T-helper 1 cell treated with Interleukin-12 subunit alpha and Interleukin-12 subunit beta and Interleukin-4 antibody, amounts not matched to agents 30 μg/mL and 1 μg/mL, for 36 hours (primary cell): ENCODE data around the gene SLC22A23.

Source experiments
- H3K27ac Mint-ChIP-seq: one replicate; pipeline ENCODE4 v1.8.0; 2021; ENCODE audit warnings: mild to moderate bottlenecking, mixed read lengths
- H3K27me3 Mint-ChIP-seq: one replicate; pipeline ENCODE4 v1.8.0; 2021; ENCODE audit warnings: low read depth, mixed read lengths
- H3K36me3 Mint-ChIP-seq: one replicate; pipeline ENCODE4 v1.8.0; 2021; ENCODE audit warnings: low read depth, mixed read lengths
- H3K4me1 Mint-ChIP-seq: one replicate; pipeline ENCODE4 v1.8.0; 2021; ENCODE audit warnings: low read depth, mixed read lengths
- H3K4me3 Mint-ChIP-seq: one replicate; pipeline ENCODE4 v1.8.0; 2021; ENCODE audit warnings: mild to moderate bottlenecking, moderate library complexity, mixed read lengths
- H3K9me3 Mint-ChIP-seq: one replicate; pipeline ENCODE4 v1.8.0; 2021; ENCODE audit warnings: mixed read lengths

Gene SLC22A23

DNA sequence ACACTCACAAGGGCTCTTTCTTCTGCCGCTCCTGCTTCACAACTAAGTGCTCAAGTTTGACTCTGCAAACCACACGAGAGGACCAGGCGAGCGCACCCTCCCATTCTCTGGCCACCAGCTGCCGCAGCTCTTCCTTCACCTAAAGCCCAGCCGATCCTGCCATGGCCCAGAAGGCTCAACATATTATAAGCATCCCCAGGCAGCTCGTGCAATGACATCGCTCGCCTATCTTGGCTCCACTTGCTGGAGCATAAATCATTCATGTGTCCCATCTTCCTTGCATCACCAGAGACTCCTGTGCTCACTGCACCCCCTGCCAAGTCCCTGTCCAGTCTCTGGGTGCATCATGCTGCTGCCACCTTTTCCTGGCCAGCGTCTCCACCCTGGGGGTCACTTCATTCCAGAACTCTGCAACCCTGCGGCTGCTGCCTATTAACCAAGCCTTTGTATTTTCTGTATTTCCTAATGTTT is 139.1 kb downstream of the SLC22A23 start:
- Mint-ChIP-seq H3K4me1 (peaks cover 13% of the 10 kb centered on the region), H3K9me3 (no peaks in the 10 kb centered on the region), H3K27me3 (peaks cover 28% of the 10 kb centered on the region), H3K27ac (no peak overlapping the region), H3K4me3 (no peak overlapping the region), H3K36me3 (no peaks in the 10 kb centered on the region)

DNA sequence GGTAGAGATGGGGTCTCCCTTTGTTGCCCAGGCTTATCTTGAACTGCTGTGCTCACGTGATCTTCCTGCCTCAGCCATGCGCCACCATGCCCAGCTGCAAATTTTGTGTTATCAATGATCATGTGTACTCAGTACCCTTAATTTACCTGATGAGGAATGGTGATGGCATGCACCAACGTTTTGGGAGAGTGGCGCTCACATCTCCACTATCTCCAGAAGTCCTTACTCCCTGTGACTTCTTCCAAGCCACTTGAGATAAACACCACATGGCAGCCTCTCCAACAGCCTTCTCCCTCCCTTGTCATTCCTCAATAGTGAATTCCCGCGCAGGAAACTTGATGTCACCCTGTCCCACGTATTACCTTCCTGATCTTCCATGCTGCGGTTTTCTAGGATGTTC is 140.0 kb downstream of the SLC22A23 start:
- H3K4me1 Mint-ChIP-seq, result peaks cover 13% of the 10 kb centered on the region
- H3K27me3 Mint-ChIP-seq, result peaks cover 28% of the 10 kb centered on the region
- H3K36me3 Mint-ChIP-seq, result no peaks in the 10 kb centered on the region
- H3K4me3 Mint-ChIP-seq, result no peak overlapping the region
- no peaks in the 10 kb centered on the region for H3K9me3 Mint-ChIP-seq
- no peak overlapping the region for H3K27ac Mint-ChIP-seq

DNA sequence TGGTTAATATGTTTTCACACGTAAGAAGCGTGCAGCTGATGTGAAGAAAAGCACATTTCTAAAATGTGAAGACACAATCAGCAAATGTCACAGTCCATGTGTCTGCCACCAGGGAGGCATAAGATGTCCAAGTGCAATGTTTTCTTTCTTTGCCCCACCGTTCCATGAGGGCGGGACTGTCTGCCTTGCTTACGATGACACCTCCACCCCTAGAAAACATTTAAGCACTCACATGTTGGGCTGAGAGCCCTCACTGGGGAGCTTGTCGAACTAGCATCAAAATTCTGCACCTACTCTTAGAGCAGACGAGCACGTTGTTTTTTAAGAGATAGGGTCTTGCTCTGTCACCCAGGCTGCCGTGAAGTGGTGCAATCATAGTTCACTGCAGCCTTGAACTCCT is 140.5 kb downstream of the SLC22A23 start:
- H3K27ac Mint-ChIP-seq, result no peak overlapping the region
- H3K4me3 Mint-ChIP-seq, result no peak overlapping the region
- H3K4me1 Mint-ChIP-seq, result peaks cover 13% of the 10 kb centered on the region
- peaks cover 28% of the 10 kb centered on the region for H3K27me3 Mint-ChIP-seq
- no peaks in the 10 kb centered on the region for H3K9me3 Mint-ChIP-seq
- H3K36me3 Mint-ChIP-seq, result no peaks in the 10 kb centered on the region

GRCh38 chr6:3315841-3316240 is 141.0 kb downstream of the SLC22A23 start:
- Mint-ChIP-seq H3K27ac (no peak overlapping the region), H3K4me1 (peaks cover 13% of the 10 kb centered on the region), H3K9me3 (no peaks in the 10 kb centered on the region), H3K27me3 (peaks cover 28% of the 10 kb centered on the region), H3K4me3 (no peak overlapping the region), H3K36me3 (no peaks in the 10 kb centered on the region)

DNA sequence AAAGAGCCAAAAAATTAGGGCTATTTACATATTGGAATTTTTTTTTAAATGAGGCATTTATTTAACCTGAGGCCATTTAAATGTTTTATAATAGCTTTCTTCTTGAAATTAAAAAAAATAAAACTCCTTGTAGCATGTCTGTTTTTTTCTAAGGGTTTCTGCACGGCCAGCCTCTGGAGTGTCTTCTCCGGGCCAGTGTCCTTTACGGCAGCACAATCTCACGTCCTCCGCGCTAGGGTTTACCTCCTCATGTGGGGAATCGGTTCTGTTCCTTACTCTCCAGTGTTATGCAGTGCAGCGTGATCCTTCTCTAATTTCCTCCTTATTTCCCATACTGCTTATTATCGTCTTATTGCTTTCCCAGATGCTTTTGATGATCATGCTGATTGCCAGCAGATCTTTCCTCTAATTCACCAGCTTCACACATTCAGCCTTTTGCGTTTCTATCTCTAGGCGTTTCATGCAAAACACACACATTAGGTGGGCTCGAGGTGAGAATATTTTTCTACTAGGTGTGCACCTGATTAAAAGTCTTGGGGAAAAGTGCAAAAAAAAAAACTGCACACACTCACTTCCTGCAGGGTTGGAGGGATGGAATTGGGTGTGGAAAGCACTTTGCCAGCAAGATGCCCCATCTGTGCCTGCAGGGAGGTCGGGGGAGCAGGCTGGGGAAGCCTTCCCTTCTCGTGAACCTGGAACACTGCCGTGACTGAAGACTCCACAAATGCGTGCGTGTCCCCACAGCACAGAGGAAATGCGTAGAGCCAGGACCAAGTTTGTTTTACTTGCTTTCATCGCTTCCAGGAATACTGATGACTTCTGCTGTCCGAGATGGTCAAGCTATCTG is 142.0 kb downstream of the SLC22A23 start:
- H3K27ac Mint-ChIP-seq, result no peak overlapping the region
- H3K9me3 Mint-ChIP-seq, result no peaks in the 10 kb centered on the region
- peaks cover 27% of the 10 kb centered on the region for H3K27me3 Mint-ChIP-seq
- no peaks in the 10 kb centered on the region for H3K36me3 Mint-ChIP-seq
- H3K4me1 Mint-ChIP-seq, result peaks cover 13% of the 10 kb centered on the region
- no peak overlapping the region for H3K4me3 Mint-ChIP-seq

DNA sequence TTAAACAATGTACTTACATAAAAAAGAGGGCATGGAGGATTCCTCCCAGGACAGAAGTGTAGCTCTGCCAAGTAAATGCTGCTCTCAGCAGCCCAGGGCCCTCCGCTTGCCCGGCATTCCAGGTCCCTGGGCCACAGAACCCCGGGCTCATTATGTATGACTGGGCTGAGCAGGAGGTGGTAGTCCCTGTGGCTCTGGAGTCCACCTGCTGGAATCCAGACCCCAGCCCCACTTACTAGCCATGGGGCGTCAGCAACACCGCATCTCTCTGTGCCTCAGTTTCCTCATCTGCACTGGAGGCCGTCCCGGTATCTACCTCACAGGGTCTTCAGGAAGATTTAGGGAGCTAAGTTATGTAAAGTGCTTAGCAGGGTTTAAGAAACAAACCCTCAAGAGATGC is 142.7 kb downstream of the SLC22A23 start:
- H3K4me3 Mint-ChIP-seq, result no peak overlapping the region
- H3K27ac Mint-ChIP-seq, result no peak overlapping the region

DNA sequence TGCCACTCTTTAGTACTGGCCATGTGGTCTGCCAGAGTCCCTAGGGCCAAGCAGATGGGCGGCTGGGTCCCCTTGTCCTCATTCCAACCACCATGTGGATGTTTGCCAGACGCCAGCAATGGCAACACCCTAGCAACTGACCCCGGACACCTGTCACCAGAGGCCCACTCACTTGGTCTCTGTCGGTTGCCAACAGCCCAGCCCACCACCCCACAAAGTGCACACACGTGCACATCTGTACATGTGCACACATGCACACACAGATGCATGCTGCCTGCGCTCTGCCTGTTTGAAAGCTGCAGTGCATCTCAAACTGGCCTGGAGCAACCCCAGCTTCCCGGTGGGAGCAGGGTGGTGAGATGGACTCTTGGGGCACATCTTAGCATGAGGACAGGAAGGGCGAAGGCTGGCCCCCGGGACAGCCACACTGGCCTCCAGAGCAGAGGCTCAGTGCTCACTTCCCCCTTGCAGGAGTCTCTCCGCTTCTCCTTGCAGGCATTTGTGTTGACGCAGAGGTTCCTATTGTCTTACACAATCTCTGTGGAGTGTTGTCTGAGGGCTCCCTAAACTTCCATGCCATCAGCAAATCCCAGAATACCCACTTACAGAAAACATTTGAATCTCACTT is 144.1 kb downstream of the SLC22A23 start:
- Mint-ChIP-seq H3K4me3 (no peak overlapping the region), H3K36me3 (no peaks in the 10 kb centered on the region), H3K4me1 (peaks cover 1% of the 10 kb centered on the region), H3K27ac (no peak overlapping the region), H3K27me3 (peaks cover 7% of the 10 kb centered on the region), H3K9me3 (no peaks in the 10 kb centered on the region)

More for the DNA sequence above, 142.7 kb downstream of the SLC22A23 start:
- peaks cover 13% of the 10 kb centered on the region for H3K4me1 Mint-ChIP-seq
- H3K9me3 Mint-ChIP-seq, result no peaks in the 10 kb centered on the region
- H3K27me3 Mint-ChIP-seq, result peaks cover 21% of the 10 kb centered on the region
- H3K36me3 Mint-ChIP-seq, result no peaks in the 10 kb centered on the region

GRCh38 chr6:3311826-3312225 is 145.0 kb downstream of the SLC22A23 start:
- no peak overlapping the region for H3K27ac Mint-ChIP-seq
- H3K9me3 Mint-ChIP-seq, result no peaks in the 10 kb centered on the region
- H3K4me3 Mint-ChIP-seq, result no peak overlapping the region
- no peaks in the 10 kb centered on the region for H3K36me3 Mint-ChIP-seq
- no peaks in the 10 kb centered on the region for H3K4me1 Mint-ChIP-seq
- H3K27me3 Mint-ChIP-seq, result no peaks in the 10 kb centered on the region

GRCh38 chr6:3310703-3311102 is 146.1 kb downstream of the SLC22A23 start:
- Mint-ChIP-seq H3K27ac (no peak overlapping the region), H3K36me3 (no peaks in the 10 kb centered on the region), H3K4me3 (no peak overlapping the region), H3K9me3 (no peaks in the 10 kb centered on the region), H3K27me3 (no peaks in the 10 kb centered on the region), H3K4me1 (no peaks in the 10 kb centered on the region)

DNA sequence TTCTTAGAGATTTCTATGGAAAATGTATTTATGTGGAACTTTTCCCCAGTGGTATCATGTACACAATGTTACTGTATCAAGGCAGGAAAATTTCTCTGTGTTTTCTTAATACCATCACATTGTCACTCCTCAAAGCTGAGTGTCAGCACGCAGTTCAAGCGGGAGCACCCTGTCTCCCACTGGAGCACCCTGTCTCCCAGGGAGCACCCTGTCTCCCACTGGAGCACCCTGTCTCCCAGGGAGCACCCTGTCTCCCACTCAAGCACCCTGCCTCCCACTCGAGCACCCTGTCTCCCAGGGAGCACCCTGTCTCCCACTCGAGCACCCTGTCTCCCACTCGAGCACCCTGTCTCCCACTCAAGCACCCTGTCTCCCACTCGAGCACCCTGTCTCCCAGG is 146.8 kb downstream of the SLC22A23 start:
- Mint-ChIP-seq H3K4me1 (no peaks in the 10 kb centered on the region), H3K36me3 (no peaks in the 10 kb centered on the region), H3K27me3 (no peaks in the 10 kb centered on the region), H3K4me3 (no peak overlapping the region), H3K9me3 (peaks cover 3% of the 10 kb centered on the region), H3K27ac (no peak overlapping the region)

DNA sequence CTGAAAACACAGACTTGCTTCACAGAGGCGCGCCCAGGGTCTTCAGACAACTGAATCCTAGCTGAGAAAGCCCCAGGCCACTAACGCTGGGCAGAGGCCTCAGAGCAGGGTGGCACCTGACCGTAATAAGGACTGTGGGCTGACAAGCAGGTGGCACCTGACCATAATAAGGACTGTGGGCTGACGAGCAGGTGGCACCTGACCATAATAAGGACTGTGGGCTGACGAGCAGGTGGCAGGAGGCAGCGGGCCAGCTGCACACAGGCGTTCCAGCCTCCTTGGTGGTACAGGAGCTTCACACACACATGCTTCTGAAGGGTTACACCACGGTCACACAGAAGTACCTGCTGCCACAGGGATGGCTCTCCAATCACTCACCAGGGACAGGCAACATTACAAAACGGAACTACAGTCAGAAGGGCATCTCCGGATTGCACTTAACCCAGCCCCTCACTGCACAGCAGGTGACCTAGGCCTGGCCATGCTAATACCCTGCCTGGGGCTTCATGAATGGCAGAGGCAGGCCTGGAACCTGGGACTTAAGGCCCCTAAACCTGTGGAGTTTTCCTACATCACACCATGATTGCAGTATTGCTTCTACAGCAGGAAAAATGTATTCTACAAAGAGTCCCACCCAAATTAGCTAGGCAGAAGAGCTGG is 147.3 kb downstream of the SLC22A23 start:
- no peaks in the 10 kb centered on the region for H3K27me3 Mint-ChIP-seq
- H3K36me3 Mint-ChIP-seq, result no peaks in the 10 kb centered on the region
- peaks cover 3% of the 10 kb centered on the region for H3K9me3 Mint-ChIP-seq
- H3K4me1 Mint-ChIP-seq, result no peaks in the 10 kb centered on the region
- no peak overlapping the region for H3K27ac Mint-ChIP-seq
- H3K4me3 Mint-ChIP-seq, result no peak overlapping the region

DNA sequence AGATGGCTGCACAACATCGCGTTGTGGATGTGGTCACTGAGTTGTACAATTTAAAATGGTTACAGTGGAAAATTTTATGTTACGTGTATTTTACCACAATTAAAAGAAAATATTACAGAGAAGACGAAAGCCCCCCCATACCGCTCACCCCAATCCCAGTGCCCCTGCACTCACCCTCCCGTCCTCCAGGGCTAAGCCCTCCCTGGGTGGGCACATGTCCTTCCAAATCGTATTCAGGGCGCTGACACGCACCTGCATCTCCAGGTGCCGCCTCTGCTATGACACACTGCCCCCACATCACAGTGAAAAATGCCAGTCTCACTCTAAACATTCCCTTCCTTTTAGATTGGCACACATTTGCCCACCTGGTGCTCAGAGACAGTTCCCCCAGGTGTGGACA is 148.7 kb downstream of the SLC22A23 start:
- Mint-ChIP-seq H3K36me3 (no peaks in the 10 kb centered on the region), H3K27me3 (peaks cover 3% of the 10 kb centered on the region), H3K4me3 (no peak overlapping the region), H3K9me3 (peaks cover 3% of the 10 kb centered on the region), H3K27ac (no peak overlapping the region), H3K4me1 (no peaks in the 10 kb centered on the region)

GRCh38 chr6:3307436-3307835 is 149.4 kb downstream of the SLC22A23 start:
- no peaks in the 10 kb centered on the region for H3K4me1 Mint-ChIP-seq
- H3K36me3 Mint-ChIP-seq, result no peaks in the 10 kb centered on the region
- H3K9me3 Mint-ChIP-seq, result peaks cover 3% of the 10 kb centered on the region
- H3K4me3 Mint-ChIP-seq, result no peak overlapping the region
- H3K27ac Mint-ChIP-seq, result no peak overlapping the region
- peaks cover 10% of the 10 kb centered on the region for H3K27me3 Mint-ChIP-seq

DNA sequence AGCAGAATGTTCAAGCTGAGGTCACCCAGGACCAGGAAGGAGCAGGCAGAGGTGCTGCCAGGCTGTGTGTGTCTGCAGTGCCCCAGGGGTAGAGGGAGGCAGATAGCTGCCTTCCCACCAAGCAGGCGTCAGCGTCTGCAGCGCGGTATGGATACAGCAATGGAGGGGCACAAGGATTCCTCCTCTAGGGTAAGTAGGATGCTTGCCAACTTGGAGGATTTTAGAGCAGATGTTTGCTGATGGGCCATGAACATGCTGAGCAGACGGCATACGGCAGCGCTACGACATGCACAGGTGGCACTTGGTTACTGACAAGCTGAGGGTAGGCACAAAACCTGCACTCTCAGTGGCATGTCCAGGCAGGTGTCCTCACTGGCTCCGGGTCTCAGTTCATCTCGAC is 150.0 kb downstream of the SLC22A23 start:
- H3K36me3 Mint-ChIP-seq, result no peaks in the 10 kb centered on the region
- H3K4me1 Mint-ChIP-seq, result no peaks in the 10 kb centered on the region
- peaks cover 15% of the 10 kb centered on the region for H3K27me3 Mint-ChIP-seq
- peaks cover 3% of the 10 kb centered on the region for H3K9me3 Mint-ChIP-seq
- no peak overlapping the region for H3K27ac Mint-ChIP-seq
- no peak overlapping the region for H3K4me3 Mint-ChIP-seq

- Mint-ChIP-seq H3K4me1 (no peaks in the 10 kb centered on the region), H3K27me3 (peaks cover 15% of the 10 kb centered on the region), H3K4me3 (no peak overlapping the region), H3K36me3 (no peaks in the 10 kb centered on the region), H3K9me3 (peaks cover 3% of the 10 kb centered on the region), H3K27ac (no peak overlapping the region)
These were observed 151.0 kb downstream of the SLC22A23 start for GRCh38 chr6:3305831-3306230.
